HG03442 (cell line): Measurements from ENCODE around the gene SLC41A3.
A peak's percentile ranks its signal among the peaks of the same experiment; 100 is the strongest.
"Not testable (repeated sequence)": the region's sequence is repeated elsewhere in the genome, so short reads cannot be mapped to it uniquely, and the experiment has no call there.

ENCODE experiments used
- ATAC-seq: cut with Tn5 transposase; IDR thresholded peaks from one replicate; pipeline ENCODE4 v1.9.1; 2021; ENCODE audit warnings: mild to moderate bottlenecking, moderate library complexity; ENCODE audit not compliant: unreplicated experiment

SLC41A3 gene

GRCh38 chr3:126084768-126085180, 850 bp upstream of the SLC41A3 start:
- no peak for ATAC-seq

- ATAC-seq, result peak; percentile 43
These were observed 412 bp downstream of the SLC41A3 start for GRCh38 chr3:126083511-126083912.

GRCh38 chr3:126083138-126083445, 832 bp downstream of the SLC41A3 start:
- no peak for ATAC-seq

DNA sequence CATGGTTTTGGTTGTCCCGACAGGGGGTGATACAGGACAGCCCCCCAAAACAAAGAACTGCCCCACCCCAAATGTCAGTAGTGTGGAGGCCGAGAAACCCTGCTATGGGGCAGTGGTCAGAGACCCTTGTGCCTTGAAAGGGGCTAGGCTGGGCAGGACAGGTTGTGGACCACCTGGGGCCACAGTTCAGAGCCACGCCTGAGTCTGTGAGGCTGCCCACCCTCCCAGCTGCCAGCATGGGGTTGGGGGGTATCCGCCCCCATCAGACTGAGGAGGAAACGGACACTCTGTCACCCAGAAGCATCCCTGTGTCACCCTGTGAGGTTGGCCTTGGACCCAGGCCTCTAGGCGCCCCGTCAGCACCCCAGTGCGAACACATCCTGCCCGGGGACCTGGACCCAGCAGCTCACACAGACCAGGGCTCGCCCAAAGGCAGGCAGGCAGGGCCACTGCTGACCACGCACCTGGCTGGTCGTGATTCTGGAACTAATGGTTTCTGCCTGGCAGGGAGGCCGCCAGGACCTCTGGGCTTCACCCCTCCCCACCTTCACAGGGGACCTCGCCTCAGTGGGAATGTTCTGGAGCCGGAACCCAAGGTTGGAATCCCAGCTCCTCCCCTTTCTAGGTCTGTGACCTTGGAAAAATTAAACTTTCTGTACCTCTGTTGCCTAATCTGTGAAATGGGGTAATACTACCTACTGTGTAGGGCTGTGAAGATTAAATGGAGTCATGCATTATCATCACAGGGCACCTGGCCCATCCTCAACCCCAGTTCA, 1.4 kb downstream of the SLC41A3 start:
- ATAC-seq, result no peak

DNA sequence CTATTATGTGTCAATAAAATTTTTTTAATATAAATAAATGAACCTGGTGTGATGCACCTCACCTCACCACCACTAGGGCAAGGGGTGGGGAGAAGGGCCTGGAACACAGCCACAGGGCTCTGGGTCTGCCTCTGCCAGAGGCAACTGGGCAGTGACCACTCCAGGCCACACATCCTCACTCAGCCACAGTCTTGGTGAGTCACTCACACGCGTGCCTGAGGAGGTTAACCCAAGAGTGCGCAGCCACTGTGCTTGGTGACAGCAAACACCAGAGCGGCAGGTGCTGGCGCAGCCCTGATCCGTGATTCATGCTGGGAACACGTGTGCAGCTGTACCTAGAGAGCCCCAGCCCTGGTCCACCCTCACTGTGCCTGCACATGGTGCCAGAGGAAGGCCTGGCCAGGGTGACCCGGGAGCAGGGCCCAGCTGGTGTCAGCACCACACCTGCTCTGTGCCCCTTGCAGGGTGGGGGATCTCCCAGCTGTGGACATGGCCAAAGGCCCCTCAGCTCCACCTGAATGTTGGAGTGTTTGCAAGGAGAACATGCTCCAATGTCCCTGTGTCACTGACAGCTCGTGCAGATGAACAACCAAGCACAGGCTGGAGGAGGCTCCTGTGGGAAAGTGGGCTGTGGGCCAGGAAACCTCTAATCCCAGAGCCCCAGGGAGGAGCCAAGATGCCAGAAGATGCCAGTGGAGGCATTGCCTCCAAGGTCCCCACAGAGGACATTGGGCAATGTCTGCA, 2.1 kb downstream of the SLC41A3 start:
- ATAC-seq, result no peak

DNA sequence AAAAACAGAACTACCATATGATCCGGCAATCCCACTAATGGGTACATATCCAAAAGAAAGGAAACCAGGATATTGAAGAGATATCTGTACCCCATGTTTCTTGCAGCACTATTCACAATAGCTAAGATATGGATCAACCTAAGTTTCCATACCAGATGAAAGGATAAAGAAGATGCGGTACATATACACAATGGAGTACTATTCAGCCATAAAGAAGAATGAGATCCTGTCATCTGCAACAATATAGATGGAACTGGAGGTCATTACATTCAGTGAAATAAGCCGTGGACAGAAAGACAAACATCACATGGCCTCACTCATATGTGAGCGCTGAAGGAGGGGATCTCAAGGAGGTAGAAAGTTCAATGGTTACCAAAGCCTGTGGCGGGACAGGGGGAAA, 3.0 kb downstream of the SLC41A3 start:
- no peak for ATAC-seq

- ATAC-seq, result no peak
These were observed 5.1 kb downstream of the SLC41A3 start for GRCh38 chr3:126078866-126079265.

DNA sequence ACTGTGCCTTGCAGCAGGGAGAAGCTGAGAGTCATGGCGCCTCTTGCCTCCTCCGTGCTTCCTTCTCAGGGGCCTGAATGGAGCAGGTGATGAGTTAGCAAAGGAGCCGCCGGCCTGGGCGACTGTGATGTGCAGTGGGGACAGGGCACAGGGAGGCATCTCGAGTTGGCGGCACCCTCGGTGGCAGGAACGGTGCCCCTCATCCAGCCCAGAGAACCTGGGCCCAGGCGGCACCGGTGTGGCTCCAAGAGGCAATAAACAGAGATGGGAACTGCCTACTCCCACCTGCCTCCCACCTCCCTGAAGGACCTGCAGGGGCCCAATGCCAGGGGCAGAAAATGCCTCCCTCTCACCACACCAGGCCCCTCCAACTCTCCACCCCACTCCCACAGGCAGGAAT, 6.2 kb downstream of the SLC41A3 start:
- no peak for ATAC-seq

- no peak for ATAC-seq
These were observed 7.8 kb downstream of the SLC41A3 start for GRCh38 chr3:126076140-126076539.

- no peak for ATAC-seq
These were observed 13.8 kb downstream of the SLC41A3 start for GRCh38 chr3:126070146-126070545.

DNA sequence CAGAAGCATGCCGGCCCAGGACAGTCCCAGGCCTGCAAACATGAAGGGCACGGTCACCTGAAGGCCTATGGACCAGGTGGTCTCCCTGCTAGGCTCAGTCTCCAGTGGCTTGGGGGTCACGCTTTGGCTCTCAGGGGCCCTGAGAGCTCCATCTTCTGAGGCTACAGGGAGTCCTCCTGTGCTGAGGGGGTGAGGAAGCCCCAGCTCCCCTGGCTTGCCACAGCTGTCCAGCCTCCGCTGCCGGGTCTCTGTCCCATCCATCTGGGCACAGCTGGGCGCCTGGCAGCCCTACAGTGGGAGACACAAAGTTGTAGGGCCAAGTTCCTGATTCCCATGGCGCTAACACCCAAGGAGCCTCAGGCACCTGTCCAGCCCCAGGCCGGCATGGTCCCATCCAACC, 16.0 kb downstream of the SLC41A3 start:
- no peak for ATAC-seq

GRCh38 chr3:126066676-126067075, 17.2 kb downstream of the SLC41A3 start:
- ATAC-seq, result not testable (repeated sequence)

DNA sequence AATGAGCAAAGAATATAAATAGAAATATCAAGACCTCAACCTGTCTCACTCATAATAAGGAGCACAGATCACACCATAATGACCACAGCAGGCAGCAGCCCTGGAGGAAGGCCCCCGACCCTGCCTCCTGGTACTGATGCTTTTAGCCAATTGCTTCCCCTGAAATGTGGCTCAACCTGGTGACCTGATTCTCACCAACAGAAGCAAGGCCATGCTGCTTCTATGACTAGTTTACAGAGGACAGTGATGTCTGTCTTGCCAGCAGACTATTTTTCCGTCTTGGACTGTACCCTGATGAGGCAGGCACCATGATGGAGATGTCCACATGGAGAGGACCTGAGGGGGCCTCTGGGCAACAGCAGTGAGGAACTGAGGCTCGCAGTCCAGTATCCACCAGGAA, 18.0 kb downstream of the SLC41A3 start:
- ATAC-seq, result no peak

GRCh38 chr3:126064627-126065258, 19.2 kb downstream of the SLC41A3 start:
- ATAC-seq, result no peak

- no peak for ATAC-seq
These were observed 20.5 kb downstream of the SLC41A3 start for GRCh38 chr3:126063358-126063965.

DNA sequence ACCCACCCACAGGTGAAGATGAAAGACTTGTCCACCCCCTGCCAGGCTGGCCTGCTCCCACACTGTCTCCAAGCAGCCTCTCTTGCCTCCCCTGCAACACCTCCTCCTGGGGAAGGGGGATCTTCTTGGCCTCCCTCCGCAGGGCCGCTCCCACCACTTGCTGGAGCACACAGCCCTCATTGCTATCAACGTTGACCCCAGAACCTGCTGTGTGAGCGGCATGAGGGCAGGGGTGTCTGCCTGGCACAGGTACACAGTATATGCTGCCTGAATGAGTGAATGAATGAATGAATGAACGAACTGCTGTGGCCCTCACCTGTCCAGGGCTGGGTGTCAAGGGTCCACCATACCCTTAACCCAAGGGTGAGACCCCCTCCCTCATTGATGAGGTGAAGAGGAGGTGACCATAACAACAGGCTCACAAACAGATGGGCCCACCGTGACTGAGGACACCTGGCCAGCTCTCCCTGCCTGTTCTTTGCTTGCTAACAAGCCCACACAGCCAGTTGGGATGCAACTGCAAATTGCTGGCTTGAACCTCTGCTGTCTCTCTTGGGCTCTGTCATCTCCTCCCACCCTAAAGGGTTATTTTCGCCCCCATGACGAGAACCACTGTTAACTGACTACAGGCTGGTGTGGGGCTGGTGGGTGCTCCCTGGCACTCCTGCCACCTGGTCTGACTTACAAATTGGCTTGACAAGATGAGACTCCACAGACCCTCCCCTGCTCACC, 22.5 kb downstream of the SLC41A3 start:
- ATAC-seq, result no peak

GRCh38 chr3:126060613-126061145, 23.2 kb downstream of the SLC41A3 start:
- no peak for ATAC-seq

- ATAC-seq, result no peak
These were observed 25.3 kb downstream of the SLC41A3 start for GRCh38 chr3:126058666-126059065.

DNA sequence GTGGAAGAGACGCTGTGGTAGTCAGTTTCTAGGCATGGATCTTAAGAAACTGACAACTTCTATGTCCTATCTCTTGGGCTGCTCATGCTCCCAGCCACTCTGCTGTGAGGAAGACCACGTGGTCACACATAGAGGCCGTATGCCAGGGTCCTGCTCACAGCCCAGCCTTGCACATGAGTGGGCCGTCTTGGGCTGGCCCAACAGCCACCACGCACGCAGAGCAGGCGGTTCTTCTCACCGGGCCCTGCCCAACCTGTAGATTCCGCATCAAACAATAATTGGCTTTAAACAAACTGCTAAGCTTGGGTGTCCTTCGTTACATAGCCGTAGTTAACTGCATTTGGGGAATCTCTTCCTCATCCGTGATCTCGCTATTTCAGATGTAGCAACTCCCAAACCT, 26.0 kb downstream of the SLC41A3 start:
- ATAC-seq, result no peak

GRCh38 chr3:126057501-126057819, 26.5 kb downstream of the SLC41A3 start:
- ATAC-seq, result no peak
